Fibroblast of upper back skin (primary cell): Measurements from ENCODE around the gene RNU5D-1.
A peak's percentile ranks its signal among the peaks of the same experiment; 100 is the strongest.
"Not testable (repeated sequence)": the region's sequence is repeated elsewhere in the genome, so short reads cannot be mapped to it uniquely, and the experiment has no call there.

Source experiments
- DNase-seq: peaks from one replicate; pipeline ENCODE4 v3.0.0-alpha.2; 2013

RNU5D-1 gene

DNA sequence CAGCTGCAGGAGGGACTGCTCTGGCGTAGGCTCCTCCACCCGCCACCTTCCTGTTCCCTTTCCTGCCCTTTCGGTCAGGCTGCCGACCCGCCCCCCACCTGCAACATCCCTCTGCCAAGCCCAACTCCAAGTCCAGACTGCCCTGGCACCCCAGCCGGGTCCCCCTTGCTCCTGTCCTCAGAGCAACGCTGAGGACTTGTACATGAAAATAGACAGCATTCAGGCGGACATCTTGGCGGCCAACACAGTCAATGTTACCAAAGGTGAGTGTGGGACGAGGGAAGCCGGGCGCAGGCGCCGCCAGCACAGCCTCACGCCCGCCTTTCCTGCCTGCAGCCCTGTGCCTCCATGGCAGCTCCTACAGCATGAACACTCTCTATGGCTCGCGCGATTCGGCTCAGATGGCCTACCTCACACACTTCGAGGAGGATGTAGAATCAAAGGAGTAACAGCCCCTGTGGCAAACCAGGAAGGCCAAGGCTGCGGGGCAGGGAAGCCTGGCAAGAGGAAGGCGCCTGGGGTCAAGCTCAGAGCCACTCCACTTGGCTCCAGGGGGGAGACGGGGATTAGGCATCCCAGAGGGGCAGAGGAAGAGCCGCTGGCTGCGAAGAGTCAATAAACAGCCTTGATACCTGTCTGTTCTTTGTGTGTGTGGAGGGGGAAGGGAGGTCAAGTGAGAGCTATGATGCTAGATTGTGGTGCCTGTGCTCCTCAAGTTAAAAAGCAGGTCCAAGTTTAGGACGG is 5.8 kb downstream of the RNU5D-1 start:
- DNase-seq: no peak

DNA sequence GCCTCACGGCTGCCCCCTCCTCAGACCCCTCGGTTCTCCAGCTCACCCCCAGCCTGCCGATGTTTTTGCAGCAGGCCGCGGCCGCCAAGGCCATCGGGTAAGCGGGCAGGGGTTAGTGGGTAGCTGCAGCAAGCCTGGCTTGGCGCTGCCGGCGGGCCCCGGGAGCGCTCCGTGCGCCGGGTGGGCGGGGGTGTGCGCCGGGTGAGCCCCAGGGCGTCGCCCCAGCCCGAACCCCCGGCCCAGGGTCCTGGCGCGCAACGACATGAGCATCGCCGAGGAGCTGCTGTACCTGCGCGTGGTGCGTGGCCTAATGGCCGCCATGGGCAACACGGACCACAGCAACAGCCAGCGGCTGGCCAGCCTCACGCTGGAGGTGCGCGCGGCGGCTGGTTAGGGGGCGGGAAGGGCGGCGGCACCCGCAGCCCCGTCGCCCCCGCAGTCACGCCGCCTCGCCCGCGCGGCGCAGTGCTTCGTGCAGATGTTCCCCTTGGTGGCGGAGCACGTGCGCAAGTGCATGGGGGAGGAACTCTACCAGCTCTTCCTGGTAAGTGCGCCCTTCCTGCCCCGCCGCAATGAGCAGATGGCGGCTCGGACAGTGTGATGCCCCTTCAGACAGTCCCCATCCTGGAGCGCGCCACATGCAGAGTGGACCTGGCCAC is 6.5 kb downstream of the RNU5D-1 start:
- DNase-seq: no peak

DNA sequence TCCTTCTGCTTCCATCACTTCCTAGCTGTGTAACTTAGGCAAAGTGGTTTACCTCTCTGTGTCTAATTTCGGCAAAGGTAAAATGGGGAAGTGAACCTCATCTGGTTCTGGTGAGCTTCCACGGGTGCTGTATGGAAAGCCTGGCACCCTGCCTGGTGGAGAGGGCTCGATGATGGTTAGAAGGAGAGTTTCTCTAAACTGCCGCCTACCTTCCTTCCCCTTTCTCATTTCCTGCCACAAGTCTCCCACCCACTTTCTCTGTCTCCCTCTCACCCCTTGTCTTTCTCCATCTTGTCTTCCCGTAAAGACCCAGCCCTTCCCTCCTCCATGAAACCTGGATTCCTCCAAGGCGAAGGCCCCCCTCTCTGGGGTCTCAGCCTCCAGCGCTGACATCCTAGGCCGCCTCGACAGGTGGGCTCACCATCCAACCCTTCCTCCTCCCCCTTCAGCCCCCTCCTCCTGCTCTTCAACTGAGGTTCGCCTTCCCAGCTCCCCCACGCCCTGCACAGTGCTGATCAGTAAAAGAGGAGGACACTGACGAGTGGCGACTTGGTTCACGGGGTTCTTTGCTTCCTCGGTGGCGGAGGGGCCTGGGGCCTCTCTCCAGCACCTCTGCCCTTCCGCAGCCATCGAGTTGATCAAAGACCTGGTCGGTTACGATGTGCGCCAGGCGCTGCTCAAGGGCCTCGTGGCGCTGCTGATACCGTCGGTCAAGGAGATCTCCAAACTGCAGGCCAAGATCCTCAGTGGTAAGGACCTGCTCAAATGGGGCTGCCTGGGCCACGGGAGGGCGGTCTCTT is 7.3 kb downstream of the RNU5D-1 start:
- no peak for DNase-seq

DNA sequence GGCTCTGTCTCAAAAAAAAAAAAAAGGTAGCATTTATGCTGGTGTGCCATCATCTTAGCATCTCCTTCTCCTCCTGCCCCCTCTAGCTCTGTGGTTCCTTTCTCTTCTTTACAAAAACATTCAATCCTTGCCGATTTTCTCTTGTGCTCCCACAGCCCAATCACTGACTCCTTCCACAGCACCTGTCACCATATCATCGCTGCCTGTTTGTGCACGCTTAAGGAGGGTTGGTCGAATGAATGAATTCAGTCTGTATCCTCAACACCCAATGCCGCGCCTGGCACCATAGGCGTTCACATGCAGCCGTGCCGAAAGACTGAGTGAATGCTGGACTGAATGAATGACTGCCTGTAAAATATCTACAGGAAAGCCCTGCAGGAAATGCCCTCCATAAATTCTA is 7.9 kb downstream of the RNU5D-1 start:
- no peak for DNase-seq

DNA sequence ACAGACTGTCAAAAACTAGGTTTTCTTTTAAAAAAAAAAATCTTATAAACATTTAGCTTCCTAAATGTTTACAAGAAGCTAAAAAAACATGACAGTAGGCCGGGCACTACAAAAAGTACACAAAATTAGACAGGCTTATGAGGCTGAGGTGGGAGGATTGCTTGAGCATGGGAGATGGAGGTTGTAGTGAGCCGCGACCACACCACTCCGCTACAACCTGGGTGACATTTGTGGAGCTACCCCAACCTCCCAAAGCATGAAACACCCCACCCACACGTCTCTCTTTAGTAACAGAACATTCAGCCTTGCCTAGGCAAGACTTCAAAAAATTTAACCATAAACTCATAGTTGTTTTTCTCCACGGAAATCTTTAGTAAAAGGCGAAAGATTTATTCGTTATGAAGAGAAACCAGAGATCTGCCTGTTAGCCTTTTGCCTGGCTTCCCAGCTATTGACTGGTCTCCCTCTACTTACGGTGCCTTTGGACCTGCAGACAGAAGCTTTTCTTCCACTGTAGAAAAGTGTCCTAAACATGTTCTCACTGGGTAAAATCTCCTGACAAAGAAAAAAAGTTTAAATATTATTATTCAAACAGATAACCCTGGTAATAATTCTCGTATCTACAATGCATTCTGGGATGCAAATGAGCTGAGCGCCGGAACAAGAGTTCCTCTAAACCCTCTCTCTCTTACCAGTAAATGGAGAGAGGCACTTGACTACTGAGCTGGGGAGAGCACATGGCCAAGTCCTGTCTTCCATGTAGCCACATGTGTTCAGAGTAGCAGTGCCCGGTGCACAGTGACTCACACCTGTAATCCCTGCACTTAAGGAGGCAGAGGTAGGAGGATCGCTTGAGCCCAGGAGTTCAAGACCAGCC is 9.2 kb downstream of the RNU5D-1 start:
- peak; percentile 92 for DNase-seq

DNA sequence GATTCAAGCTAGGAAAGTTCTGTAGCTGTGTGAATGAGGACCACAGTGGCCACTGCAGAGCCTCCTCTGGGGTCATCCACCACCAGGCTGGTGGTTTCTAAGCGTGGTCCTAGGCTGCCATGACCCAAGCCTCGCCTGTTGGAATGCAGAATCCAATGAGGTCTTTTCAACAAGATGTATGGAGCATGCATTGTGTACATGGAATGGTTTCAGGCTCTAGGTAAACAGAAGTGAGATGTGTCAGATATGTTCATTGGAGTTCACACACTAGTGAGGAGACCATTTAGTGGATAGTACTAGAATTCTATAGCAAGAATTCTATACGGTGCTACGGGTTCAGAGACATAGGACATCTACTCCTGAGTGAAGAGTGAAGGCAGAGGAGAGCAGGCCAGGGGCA is 10.7 kb downstream of the RNU5D-1 start:
- no peak for DNase-seq

DNA sequence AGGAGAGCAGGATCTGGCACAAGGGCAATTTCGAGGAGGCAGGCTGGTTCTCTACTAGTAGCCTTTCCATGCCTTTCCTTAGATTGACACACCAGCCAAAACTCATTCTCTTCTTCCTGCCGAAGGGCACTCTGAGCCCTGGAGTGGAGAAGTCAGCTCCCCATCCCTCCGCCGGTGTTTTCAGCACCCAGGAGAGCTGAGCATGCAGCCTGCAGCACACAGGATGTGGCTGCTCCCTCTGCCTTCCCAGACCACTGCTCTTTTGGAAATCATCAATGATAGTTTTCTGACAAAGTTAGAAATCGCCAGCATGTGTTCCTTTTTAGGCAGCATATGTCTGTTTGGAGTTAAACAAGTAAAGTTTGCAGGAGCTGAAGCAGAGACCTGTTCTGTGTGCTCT is 11.7 kb downstream of the RNU5D-1 start:
- DNase-seq: no peak

DNA sequence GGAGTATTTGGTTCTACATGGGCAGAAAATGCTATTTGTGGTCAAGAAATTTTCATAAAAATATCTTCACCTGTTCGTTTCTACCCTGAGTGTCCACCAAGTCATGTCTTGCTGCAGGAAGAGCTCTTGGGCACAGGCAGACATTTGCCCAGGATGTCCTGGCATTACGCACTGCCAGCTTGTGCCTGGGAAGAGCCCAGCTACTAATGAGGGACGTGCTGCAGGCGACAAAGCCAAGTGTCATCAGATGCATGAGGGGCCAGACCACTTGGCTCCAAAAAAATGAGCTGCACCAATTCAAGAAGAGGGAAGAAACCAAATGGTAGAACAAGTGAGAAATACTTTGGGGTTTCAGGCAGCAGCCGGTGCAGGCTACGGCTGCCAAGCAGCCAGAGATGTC is 12.9 kb downstream of the RNU5D-1 start:
- DNase-seq: no peak

DNA sequence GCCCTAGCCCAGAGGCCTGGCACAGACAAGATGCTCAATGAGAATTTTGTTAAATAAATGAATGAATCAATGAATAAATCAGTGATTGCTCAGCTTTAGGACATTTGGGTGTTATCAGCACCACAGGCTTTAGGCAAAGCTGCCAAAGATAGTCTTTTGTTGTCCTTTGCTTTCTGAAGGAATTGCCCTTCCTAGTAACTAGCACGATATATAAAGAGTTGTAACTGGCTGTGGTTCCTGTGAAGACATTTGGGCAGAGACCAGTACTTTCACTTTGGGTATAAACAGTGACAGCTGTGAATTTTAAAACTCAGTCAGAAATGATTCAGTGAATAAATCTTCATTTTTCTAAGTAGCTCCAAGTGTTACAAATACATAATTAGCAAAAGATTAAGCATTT is 13.3 kb downstream of the RNU5D-1 start:
- no peak for DNase-seq

DNA sequence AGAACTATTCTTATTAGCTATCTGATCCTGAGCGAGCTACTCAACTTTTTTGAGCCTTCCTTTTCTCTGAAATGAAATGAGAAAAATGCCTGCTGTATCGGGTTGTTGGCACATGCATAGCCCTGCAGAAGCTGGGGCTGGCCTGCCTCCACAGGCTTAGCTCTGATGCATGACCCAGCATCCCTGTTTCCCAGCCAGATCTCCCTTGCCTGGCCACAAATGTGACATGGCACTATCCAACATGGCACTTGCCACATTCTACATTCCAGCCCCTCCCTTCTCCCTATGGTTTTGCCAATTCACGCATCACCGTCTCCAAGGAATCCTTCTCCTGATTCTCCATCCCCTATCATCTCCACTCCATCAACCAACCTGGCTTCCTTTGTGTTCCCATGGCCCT is 13.8 kb downstream of the RNU5D-1 start:
- DNase-seq: no peak

DNA sequence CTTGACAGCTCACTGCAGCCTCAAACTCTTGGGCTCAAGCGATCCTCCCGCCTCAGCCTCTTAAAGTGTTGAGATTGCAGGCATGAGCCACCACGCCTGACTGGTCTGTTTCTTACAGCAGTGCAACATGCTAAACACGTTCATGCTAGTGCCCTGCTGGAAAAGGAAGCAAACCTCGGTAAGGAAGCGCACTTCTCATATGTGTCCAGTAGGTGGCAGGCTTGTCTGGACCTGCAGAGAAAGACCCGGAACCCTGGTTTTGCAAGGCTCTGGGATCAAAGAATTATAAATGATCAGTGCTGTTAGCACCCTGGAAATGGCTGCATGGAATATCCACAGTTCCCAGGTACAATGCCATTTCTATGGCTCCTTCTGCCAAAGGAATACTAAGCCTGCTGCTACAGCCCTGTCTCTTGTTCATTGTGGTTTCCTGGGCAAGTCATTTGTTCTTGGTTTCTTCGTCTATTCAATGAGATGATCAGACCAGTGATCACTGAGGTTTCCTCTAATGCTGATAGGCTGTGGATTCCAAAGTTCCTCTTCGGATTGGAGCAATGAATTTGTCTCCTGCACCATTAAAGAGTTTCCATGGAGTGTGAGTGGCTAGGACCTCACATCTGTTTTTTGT is 15.9 kb downstream of the RNU5D-1 start:
- DNase-seq: peak; percentile 71

DNA sequence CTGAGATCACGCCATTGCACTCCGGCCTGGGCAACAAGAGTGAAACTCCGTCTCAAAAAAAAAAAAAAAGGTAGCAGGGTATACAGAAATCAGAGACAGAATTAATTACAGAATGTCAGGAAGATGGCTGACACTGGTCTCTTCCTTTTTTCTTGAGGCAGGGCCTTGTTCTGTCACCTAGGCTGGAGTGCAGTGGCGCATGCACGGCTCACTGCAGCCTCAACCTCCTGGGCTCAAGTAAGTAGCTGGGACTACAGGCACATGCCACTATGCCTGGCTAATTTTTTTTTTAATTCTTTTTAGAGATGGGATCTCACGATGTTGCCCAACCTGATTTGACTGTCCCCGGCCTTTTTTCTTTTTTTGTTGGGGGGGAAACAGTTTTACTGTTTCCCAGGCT is 16.4 kb downstream of the RNU5D-1 start:
- DNase-seq: no peak

DNA sequence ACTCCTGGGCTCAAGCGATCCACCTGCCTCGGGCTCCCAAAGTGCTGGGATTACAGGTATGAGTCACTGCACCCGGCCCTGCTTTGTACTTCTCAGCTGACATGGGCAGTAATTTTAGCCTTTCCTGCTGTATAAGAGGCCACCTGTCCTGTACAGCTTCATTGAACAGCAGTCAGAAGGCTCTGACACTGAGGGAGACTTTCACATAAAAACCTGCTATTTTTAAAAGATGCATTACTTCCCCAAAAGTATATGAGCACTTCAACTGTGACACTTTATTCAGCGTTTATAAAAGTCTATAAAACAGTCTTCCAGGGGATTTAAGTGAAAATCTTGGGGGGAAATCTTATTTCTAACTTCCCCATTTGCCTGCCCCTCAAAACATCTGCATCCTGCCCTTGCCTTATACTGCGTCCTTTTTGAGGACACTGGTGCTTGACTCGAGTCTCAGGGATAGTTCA is 17.6 kb downstream of the RNU5D-1 start:
- DNase-seq: no peak

DNA sequence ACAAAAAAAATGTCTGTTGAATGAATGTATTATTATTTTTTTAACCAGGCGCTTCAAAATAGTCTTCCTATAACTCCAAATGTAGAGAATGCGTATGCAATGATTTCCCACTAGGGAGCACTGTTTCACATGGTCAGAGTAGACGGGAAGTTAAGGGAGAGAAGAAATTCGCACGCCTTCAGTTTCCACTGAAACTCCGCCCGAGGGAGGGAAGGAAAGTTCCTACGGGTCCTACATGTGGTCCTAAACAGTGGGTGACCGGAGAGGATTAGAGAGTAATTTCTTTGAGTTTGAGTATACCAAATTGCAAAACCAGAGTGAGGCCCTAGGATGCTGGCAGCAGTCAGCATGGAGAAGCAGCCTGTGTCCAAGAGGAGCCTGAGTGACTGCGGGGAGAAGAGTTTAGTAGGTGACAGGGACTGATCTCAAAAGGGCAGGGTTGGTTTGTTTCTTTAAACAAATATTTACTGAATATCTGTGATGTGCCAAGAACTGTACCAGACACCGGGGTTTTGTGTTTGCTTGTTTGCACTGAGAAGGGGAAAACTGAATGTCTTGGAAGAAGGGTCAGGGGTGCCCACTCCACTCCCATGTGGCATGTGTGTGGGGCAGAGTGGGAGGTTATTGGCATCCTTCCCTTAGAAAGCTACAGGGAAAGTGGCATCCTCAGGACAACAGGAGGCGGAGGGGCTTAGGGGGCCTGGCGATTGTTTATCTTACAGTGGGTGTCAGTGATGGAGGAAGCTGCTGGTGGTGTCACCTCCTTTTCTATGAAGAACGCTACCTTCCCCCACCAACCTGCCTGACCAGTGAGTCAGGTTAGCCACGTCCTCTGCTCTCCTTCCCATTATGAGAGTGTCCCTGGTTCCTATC is 22.8 kb downstream of the RNU5D-1 start:
- DNase-seq: peak; percentile 38

DNA sequence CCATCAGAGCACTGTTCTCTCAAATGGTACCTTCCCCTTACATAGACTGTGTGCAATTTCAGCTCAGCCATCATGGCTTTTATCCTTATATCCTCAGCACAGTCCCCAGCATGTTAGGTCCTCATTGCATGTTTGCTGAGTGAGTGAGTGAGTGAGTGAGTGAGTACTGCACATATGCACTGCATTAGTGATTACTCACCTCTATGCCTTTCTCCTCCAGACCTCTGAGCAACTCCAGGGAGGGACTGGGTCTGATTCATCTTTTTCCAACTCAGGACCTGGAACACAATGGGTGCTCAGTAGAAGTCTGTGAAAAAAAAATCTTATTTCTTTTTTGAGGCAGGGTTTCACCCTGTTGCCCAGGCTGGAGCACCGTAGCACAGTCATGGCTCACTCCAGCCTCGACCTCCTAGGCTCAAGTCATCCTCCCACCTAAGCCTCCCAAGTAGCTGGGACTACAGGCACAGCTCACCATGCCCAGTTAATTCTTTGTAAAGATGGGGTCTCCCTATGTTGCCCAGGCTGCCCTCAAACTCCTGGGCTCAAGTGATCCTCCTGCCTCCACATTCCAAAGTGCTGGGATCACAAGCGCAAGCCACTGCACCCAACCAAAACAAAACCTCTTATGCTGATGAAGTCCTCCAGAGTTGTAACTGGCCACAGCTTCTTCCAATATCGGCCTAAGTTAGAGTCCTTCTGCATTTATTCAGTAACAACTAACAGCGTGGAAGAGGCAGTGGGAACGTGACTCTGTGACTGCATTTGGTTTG is 23.7 kb downstream of the RNU5D-1 start:
- peak; percentile 95 for DNase-seq

DNA sequence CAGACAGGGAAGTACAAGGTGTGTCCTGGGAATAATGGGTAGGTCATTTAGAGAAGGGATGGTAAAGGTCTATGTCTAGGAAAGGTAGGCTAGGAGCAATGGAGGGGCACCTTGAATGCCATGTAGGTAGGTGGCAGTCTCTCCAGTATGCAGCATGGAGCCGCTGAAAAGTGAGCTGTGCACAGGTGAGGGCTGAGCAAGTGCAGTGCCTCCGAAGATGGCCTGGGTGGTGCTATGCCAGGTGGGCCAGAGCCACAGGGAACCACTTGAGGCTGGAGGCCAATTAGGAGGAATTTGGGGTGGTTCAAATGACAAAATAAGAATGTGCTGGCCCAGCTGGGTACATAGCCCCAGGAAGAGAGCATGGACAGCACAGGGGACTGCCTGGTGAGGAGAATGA is 25.0 kb downstream of the RNU5D-1 start:
- no peak for DNase-seq

DNA sequence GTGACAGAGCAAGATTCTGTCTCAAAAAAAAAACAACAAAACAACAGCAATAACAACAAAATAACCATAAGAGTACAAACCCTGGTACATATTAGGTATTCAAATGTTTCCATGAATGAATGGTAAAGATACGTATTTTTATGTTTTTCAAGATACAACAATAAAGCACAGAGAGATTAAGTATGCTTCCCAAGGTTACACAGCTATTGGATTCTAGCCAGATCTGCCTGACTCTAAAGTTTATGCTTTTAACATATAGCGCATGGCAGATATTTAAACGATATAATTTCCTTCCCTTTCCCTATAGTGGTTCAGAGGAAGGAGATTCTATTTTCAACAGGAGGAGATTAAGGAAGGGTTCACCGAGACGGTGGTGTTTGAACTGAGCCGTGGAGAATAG is 25.5 kb downstream of the RNU5D-1 start:
- DNase-seq: no peak

DNA sequence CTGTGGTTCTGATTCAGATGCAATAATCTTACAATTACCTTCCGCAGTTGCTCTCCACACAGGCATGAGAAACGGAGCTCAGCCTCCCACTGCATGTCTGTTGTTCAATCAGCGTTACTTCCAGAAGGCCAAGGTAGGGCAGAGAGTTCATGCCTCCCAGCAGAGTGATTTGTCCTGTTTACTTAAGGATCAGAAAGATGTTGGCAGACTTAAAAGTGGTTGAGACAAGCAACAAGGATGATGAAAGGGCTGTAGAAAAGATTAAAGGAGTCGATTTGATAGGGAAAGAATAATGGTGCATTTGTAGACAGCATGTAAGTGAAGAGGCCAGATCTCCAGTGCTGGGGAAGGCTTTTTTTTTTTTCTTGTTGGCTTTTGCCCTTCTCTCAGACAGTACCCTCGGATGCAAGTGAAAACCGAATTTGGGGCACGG is 29.8 kb downstream of the RNU5D-1 start:
- no peak for DNase-seq

DNA sequence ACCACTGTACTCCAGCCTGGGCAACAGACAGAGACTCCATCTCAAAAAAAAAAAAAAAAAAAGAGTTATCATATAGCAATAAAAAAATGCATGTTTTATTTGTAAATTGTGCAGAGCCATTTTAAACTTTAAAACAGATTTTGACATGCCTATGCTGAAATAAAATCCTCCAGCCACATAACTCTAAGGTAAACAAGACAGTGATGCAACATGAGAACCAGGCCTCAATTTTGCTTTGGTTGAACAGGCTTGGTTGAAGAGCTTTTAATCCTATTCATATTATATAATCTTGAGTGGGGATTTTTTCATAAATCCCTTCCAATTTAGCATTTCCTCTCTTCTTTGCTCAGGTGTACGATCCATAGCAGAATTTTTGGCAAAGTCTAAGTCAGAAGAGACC is 30.4 kb downstream of the RNU5D-1 start:
- DNase-seq: no peak

DNA sequence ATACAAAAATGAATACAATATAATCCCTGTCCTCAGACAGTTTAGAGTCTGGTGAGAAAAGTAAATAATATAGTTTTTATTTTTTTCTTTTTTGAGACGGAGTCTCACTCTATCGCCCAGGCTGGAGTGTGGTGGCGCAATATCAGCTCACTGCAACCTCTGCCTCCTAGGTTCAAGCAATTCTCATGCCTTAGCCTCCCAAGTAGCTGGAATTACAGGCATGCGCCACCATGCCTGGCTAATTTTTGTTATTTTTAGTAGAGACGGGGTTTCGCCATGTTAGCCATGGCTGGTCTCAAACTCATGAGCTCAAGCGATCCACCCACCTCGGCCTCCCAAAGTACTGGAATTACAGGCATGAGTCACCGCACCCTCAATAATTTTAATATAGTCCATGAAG is 31.6 kb downstream of the RNU5D-1 start:
- DNase-seq: not testable (repeated sequence)
